Endothelial cell (in vitro differentiated cells): ENCODE results near the gene PATL2. TPM values are rescaled to one million over a fixed set of nuclear protein-coding genes. Genes with fewer than 3 reads are reported as not detected.

Experiments used
- DNase-seq: peaks from one replicate; pipeline ENCODE4 v3.0.0; 2021; ENCODE audit warnings: low spot score
- H3K27ac Mint-ChIP-seq: one replicate; pipeline ENCODE4 v1.8.0; 2021; ENCODE audit warnings: mixed read lengths, inconsistent platforms; ENCODE audit not compliant: unreplicated experiment
- H3K27me3 Mint-ChIP-seq: one replicate; pipeline ENCODE4 v1.8.0; 2021; ENCODE audit warnings: mild to moderate bottlenecking, moderate library complexity, mixed read lengths, inconsistent platforms; ENCODE audit not compliant: unreplicated experiment
- H3K36me3 Mint-ChIP-seq: one replicate; pipeline ENCODE4 v1.8.0; 2021; ENCODE audit warnings: mild to moderate bottlenecking, low read depth, mixed read lengths, inconsistent platforms; ENCODE audit not compliant: unreplicated experiment
- H3K4me1 Mint-ChIP-seq: one replicate; pipeline ENCODE4 v1.8.0; 2021; ENCODE audit warnings: mild to moderate bottlenecking, mixed read lengths, inconsistent platforms; ENCODE audit not compliant: unreplicated experiment
- H3K4me3 Mint-ChIP-seq: one replicate; pipeline ENCODE4 v1.8.0; 2021; ENCODE audit warnings: mild to moderate bottlenecking, mixed read lengths, inconsistent platforms; ENCODE audit not compliant: unreplicated experiment
- H3K9me3 Mint-ChIP-seq: one replicate; pipeline ENCODE4 v1.8.0; 2021; ENCODE audit warnings: mixed read lengths, inconsistent platforms; ENCODE audit not compliant: unreplicated experiment
- CTCF ChIP-seq: fragments of 200-600 bp; sonication (generic); IDR thresholded peaks from one replicate; pipeline ENCODE4 v1.5.0; 2021; ENCODE audit warnings: antibody characterized with exemption; ENCODE audit not compliant: unreplicated experiment
- total RNA-seq: library from RNA; stranded (reverse); fragmentation: NEBNext Ultra II Directional; extraction: Animal tissue kit (Norgen Biotek cat#: 25700); gene quantifications from one replicate; pipeline ENCODE4 v1.2.1, GENCODE V29; 2021; ENCODE audit not compliant: unreplicated experiment

Gene PATL2
- total RNA-seq, 1 donor from 2014 or later = 0.69 TPM

- no peaks in the 10 kb centered on the region for H3K9me3 Mint-ChIP-seq
- H3K4me3 Mint-ChIP-seq = peak overlapping the region; percentile 98
- DNase-seq = no peak
- H3K36me3 Mint-ChIP-seq = peaks cover 29% of the 10 kb centered on the region
- H3K27me3 Mint-ChIP-seq = peaks cover 2% of the 10 kb centered on the region
- TF ChIP-seq CTCF = no peak
- H3K27ac Mint-ChIP-seq = no peak overlapping the region
- peaks cover 19% of the 10 kb centered on the region for H3K4me1 Mint-ChIP-seq
Observed at GRCh38 chr15:44713006-44713966, 2.2 kb upstream of the PATL2 start.

GRCh38 chr15:44712346-44713005 is 1.4 kb upstream of the PATL2 start:
- no peak for TF ChIP-seq CTCF
- DNase-seq = no peak
- H3K36me3 Mint-ChIP-seq = peaks cover 21% of the 10 kb centered on the region

GRCh38 chr15:44711743-44712345 is 721 bp upstream of the PATL2 start:
- peaks cover 19% of the 10 kb centered on the region for H3K4me1 Mint-ChIP-seq
- peak overlapping the region; percentile 98 for H3K4me3 Mint-ChIP-seq
- no peak for TF ChIP-seq CTCF
- DNase-seq = peak; percentile 25
- H3K9me3 Mint-ChIP-seq = no peaks in the 10 kb centered on the region
- H3K27ac Mint-ChIP-seq = peak overlapping the region; percentile 99
- H3K27me3 Mint-ChIP-seq = peaks cover 2% of the 10 kb centered on the region
- H3K36me3 Mint-ChIP-seq = peaks cover 19% of the 10 kb centered on the region

More at GRCh38 chr15:44712346-44713005, 1.4 kb upstream of the PATL2 start:
- H3K27ac Mint-ChIP-seq = no peak overlapping the region
- H3K4me1 Mint-ChIP-seq = peaks cover 19% of the 10 kb centered on the region
- H3K4me3 Mint-ChIP-seq = peak overlapping the region; percentile 98
- H3K27me3 Mint-ChIP-seq = peaks cover 2% of the 10 kb centered on the region
- no peaks in the 10 kb centered on the region for H3K9me3 Mint-ChIP-seq

- H3K27ac Mint-ChIP-seq = peak overlapping the region; percentile 99
- no peak for TF ChIP-seq CTCF
- H3K4me1 Mint-ChIP-seq = peaks cover 19% of the 10 kb centered on the region
- peaks cover 2% of the 10 kb centered on the region for H3K27me3 Mint-ChIP-seq
- H3K36me3 Mint-ChIP-seq = peaks cover 9% of the 10 kb centered on the region
- no peaks in the 10 kb centered on the region for H3K9me3 Mint-ChIP-seq
- DNase-seq = no peak
- peak overlapping the region; percentile 98 for H3K4me3 Mint-ChIP-seq
Observed at GRCh38 chr15:44710236-44711095, 657 bp downstream of the PATL2 start.
